K562 (cell line): ENCODE measurements around the gene YPEL4. TPM values are rescaled to one million over a fixed set of nuclear protein-coding genes. Genes with fewer than 3 reads are reported as not detected.

Experiments
- ATAC-seq: fragments of 200-7000 bp; cut with Tn5 transposase; 3 replicates; pipeline ENCODE4 v1.9.1; 2020; ENCODE audit warnings: moderate library complexity
- BruUV-seq: library from RNA; stranded (reverse); fragments of 400-500 nt; replicated peaks from 2 replicates; lab custom pipeline; 2021; lab: Mats Ljungman, UMichigan
- CTCF ChIA-PET: fragments of 300-600 bp; formaldehyde crosslinking; extraction: SDS; loops from one replicate; lab custom pipeline; 2021; ENCODE audit warnings: low intra/inter-chr PET ratio; lab: Yijun Ruan, JAX
- POLR2A ChIA-PET: fragments of 300-600, 350-650 bp; sonication (Branson Sonifier 250); formaldehyde crosslinking; extraction: SDS; loops from one replicate; lab custom pipeline; 2021; ENCODE audit warnings: antibody characterized with exemption, inconsistent platforms; lab: Yijun Ruan, JAX
- DNase-seq, 4 experiments: peaks; one replicate each; pipeline versions ENCODE4 v3.0.0 to v3.0.0-alpha.2; 2011 to 2018; ENCODE audit warnings: low spot score in 3 of 4, mixed read lengths in 3 of 4; ENCODE audit errors: extremely low read depth in 1 of 4
- FAIRE-seq: peaks from 2 replicates; lab custom pipeline; 2011; peaks lifted over from hg19 to GRCh38; lab: Jason Lieb, UNC
- H2AFZ ChIP-seq: 2 replicates; pipeline ENCODE4 v1.6.0; 2011; ENCODE audit warnings: low read depth, low read length, control low read depth, inconsistent platforms
- H3K27ac ChIP-seq: fragments of 200-600 bp; 3 replicates; pipeline ENCODE4 v1.8.0; 2011; ENCODE audit warnings: low read depth, mild to moderate bottlenecking, control low read depth, inconsistent platforms, low read length, moderate library complexity, mixed read lengths; ENCODE audit errors: extremely low read depth
- H3K27me3 ChIP-seq, 2 experiments: fragments of 300-600 bp in 1 of 2; 2 replicates in 1 of 2; 3 replicates in 1 of 2; pipeline versions ENCODE4 v1.6.0 to v1.8.0; 2011; ENCODE audit warnings: inconsistent platforms in 2 of 2, low read length in 2 of 2, mild to moderate bottlenecking in 1 of 2, mixed read lengths in 1 of 2, moderate library complexity in 1 of 2; ENCODE audit not compliant: control insufficient read depth in 2 of 2, insufficient read depth in 2 of 2
- H3K36me3 ChIP-seq: fragments of 300-600 bp; 3 replicates; pipeline ENCODE4 v1.8.0; 2011; ENCODE audit warnings: mild to moderate bottlenecking, low read length, inconsistent platforms; ENCODE audit not compliant: control insufficient read depth, insufficient read depth
- H3K4me1 ChIP-seq, 2 experiments: fragments of 200-600 bp in 1 of 2; replicated peaks in 1 of 2; 2 replicates in 1 of 2; 3 replicates in 1 of 2; pipeline versions ENCODE4 v1.5.1 to v1.8.0; 2011; ENCODE audit warnings: inconsistent platforms in 2 of 2, low read length in 2 of 2, mild to moderate bottlenecking in 1 of 2, mixed read lengths in 1 of 2, moderate library complexity in 1 of 2; ENCODE audit not compliant: control insufficient read depth in 2 of 2, insufficient read depth in 2 of 2
- H3K4me2 ChIP-seq: 2 replicates; pipeline ENCODE4 v1.6.1; 2011; ENCODE audit warnings: low read length, control low read depth, inconsistent platforms, mixed read lengths; ENCODE audit not compliant: insufficient read depth
- H3K4me3 ChIP-seq: fragments of 200-600 bp; sonication (generic), shearing (Covaris generic); 2 replicates; pipeline ENCODE4 v1.5.1; 2016; ENCODE audit warnings: control low read depth, inconsistent platforms
- H3K79me2 ChIP-seq: fragments of 200-600 bp; 3 replicates; pipeline ENCODE4 v1.8.0; 2011; ENCODE audit warnings: low read length, inconsistent platforms; ENCODE audit not compliant: control insufficient read depth, insufficient read depth
- H3K9ac ChIP-seq, 2 experiments: 2 replicates each; pipeline versions ENCODE4 v1.6.0 to v1.6.1; 2011; ENCODE audit warnings: low read depth in 2 of 2, low read length in 2 of 2, control low read depth in 1 of 2, inconsistent platforms in 1 of 2, mild to moderate bottlenecking in 1 of 2, mixed read lengths in 1 of 2; ENCODE audit not compliant: insufficient read depth in 1 of 2
- H3K9me1 ChIP-seq: one replicate; pipeline ENCODE4 v1.6.0; 2011; ENCODE audit warnings: inconsistent platforms, mild to moderate bottlenecking, low read length, moderate library complexity; ENCODE audit not compliant: control insufficient read depth, insufficient read depth
- H3K9me3 ChIP-seq: replicated peaks from 2 replicates; pipeline ENCODE4 v1.5.1; 2011; ENCODE audit warnings: low read depth, low read length, inconsistent platforms; ENCODE audit not compliant: control insufficient read depth, insufficient read depth
- H4K20me1 ChIP-seq: replicated peaks from 2 replicates; pipeline ENCODE4 v1.6.1; 2011; ENCODE audit warnings: low read length, inconsistent platforms, mixed read lengths; ENCODE audit not compliant: control insufficient read depth, insufficient read depth
- CREBBP ChIP-seq: IDR thresholded peaks from one replicate; pipeline ENCODE4 v1.6.1; 2012; ENCODE audit warnings: low read depth, mild to moderate bottlenecking, control low read depth, inconsistent platforms, low read length
- EP300 ChIP-seq: IDR thresholded peaks from 2 replicates; pipeline ENCODE4 v1.6.1; 2012; ENCODE audit warnings: low read length, improper control_type of control experiment
- MNT ChIP-seq, 2 experiments: fragments of 450-650 bp; conservative IDR thresholded peaks; 2 replicates each; pipeline ENCODE4 v1.6.1; 2017; ENCODE audit warnings: mild to moderate bottlenecking in 2 of 2, moderate library complexity in 2 of 2
- MYNN ChIP-seq, 2 experiments: sonication (generic); formaldehyde crosslinking in 1 of 2; IDR thresholded peaks; 2 replicates each; pipeline versions ENCODE4 v1.5.0 to v1.6.1; 2016 to 2020; ENCODE audit warnings: antibody characterized with exemption in 1 of 2, missing genetic modification reagents in 1 of 2
- NFE2 ChIP-seq: IDR thresholded peaks from 2 replicates; pipeline ENCODE4 v1.6.1; 2014; ENCODE audit warnings: antibody characterized with exemption, low read depth
- NFIC ChIP-seq: fragments of 450-650 bp; IDR thresholded peaks from 2 replicates; pipeline ENCODE4 v1.6.1; 2017; ENCODE audit warnings: mild to moderate bottlenecking, inconsistent platforms
- NR3C1 ChIP-seq: sonication (generic); formaldehyde crosslinking; IDR thresholded peaks from 2 replicates; pipeline ENCODE4 v1.8.1; 2022; ENCODE audit warnings: missing genetic modification reagents
- PHB ChIP-seq: fragments of 250-450 bp; sonication (Bioruptor Pico); IDR thresholded peaks from 2 replicates; pipeline ENCODE4 v1.5.0; 2021
- STAT5A ChIP-seq: IDR thresholded peaks from 2 replicates; pipeline ENCODE4 v1.6.1; 2012; ENCODE audit warnings: low read length, inconsistent platforms, borderline replicate concordance
- TAF1 ChIP-seq: IDR thresholded peaks from 2 replicates; pipeline ENCODE4 v1.6.1; 2011; ENCODE audit warnings: mild to moderate bottlenecking, low read length, moderate library complexity; ENCODE audit not compliant: insufficient read depth, control insufficient read depth, severe bottlenecking; ENCODE audit errors: extremely low read depth
- ZBTB33 ChIP-seq: sonication (generic); formaldehyde crosslinking; IDR thresholded peaks from 2 replicates; pipeline ENCODE4 v1.8.1; 2023; ENCODE audit warnings: mild to moderate bottlenecking, missing genetic modification reagents
- WGBS: fragments of 100-300 bp; shearing (Covaris generic); methylation state at CpG from one replicate; pipeline ENCODE4 v1.1.6; 2016; ENCODE audit warnings: low coverage, mixed read lengths; ENCODE audit not compliant: insufficient coverage; ENCODE audit errors: missing lambda C conversion rate; 5-methylcytosine and 5-hydroxymethylcytosine counted together
- in situ Hi-C: fragments of 300-500 bp; cut with MboI; formaldehyde crosslinking; loops from 4 replicates; pipeline ENCODE4 v1.15.0; 2018; ENCODE audit warnings: inconsistent platforms, mixed read lengths
- intact Hi-C: fragments of 100-400 bp; cut with micrococcal nuclease; formaldehyde crosslinking; loops from 2 replicates; pipeline ENCODE4 v1.14.2; 2022
- polyA plus RNA-seq, 8 experiments: library from polyadenylated mRNA; depleted of rRNA in 4 of 8; stranded (reverse) in 5 of 8; unstranded in 3 of 8; fragments of >200 nt; fragmentation: Nextera tagmentation in 2 of 8; fragmentation: Illumina TruSeq in 1 of 8; extraction: Ambion mirVana in 2 of 8; extraction: Trizol in 1 of 8; gene quantifications; 2 replicates each; pipeline versions ENCODE4 v1.2.1 to v1.2.3, GENCODE V29; 2011 to 2014; ENCODE audit warnings: inconsistent platforms in 1 of 8, missing spikeins in 1 of 8
- total RNA-seq, 7 experiments: library from RNA; depleted of rRNA in 6 of 7; stranded (reverse); fragments of >200 nt in 6 of 7; fragmentation: Illumina TruSeq in 2 of 7; extraction: Trizol in 2 of 7; gene quantifications; 2 replicates each; pipeline versions ENCODE4 v1.2.1 to v1.2.3, GENCODE V29; 2011 to 2021; ENCODE audit warnings: low replicate concordance in 1 of 7
- TF ChIP-seq, protein P1 (sequence below): fragments of 450-650 bp; IDR thresholded peaks from 2 replicates; pipeline ENCODE4 v1.6.1; 2016; ENCODE audit warnings: borderline replicate concordance
- TF ChIP-seq, protein P2 (sequence below): fragments of 450-650 bp; formaldehyde crosslinking; IDR thresholded peaks from 2 replicates; pipeline ENCODE4 v1.4.0; 2020; ENCODE audit warnings: mild to moderate bottlenecking, moderate library complexity

The YPEL4 gene
- total and polyA plus RNA-seq, 9 of the 15 experiments (the other 6 are each of a cell fraction or from before 2014, with no cell fraction given), result 0.07 to 1.4 (median 0.40) TPM; not detected in 2

- BruUV-seq, result no TSS peak
- no peak for TF ChIP-seq TAF1
- no peak for TF ChIP-seq NFE2
- TF ChIP-seq ZBTB33 (CRISPR knock-in tag), result no peak
- TF ChIP-seq, protein P1, sequence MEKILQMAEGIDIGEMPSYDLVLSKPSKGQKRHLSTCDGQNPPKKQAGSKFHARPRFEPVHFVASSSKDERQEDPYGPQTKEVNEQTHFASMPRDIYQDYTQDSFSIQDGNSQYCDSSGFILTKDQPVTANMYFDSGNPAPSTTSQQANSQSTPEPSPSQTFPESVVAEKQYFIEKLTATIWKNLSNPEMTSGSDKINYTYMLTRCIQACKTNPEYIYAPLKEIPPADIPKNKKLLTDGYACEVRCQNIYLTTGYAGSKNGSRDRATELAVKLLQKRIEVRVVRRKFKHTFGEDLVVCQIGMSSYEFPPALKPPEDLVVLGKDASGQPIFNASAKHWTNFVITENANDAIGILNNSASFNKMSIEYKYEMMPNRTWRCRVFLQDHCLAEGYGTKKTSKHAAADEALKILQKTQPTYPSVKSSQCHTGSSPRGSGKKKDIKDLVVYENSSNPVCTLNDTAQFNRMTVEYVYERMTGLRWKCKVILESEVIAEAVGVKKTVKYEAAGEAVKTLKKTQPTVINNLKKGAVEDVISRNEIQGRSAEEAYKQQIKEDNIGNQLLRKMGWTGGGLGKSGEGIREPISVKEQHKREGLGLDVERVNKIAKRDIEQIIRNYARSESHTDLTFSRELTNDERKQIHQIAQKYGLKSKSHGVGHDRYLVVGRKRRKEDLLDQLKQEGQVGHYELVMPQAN, result no peak
- TF ChIP-seq, protein P2, sequence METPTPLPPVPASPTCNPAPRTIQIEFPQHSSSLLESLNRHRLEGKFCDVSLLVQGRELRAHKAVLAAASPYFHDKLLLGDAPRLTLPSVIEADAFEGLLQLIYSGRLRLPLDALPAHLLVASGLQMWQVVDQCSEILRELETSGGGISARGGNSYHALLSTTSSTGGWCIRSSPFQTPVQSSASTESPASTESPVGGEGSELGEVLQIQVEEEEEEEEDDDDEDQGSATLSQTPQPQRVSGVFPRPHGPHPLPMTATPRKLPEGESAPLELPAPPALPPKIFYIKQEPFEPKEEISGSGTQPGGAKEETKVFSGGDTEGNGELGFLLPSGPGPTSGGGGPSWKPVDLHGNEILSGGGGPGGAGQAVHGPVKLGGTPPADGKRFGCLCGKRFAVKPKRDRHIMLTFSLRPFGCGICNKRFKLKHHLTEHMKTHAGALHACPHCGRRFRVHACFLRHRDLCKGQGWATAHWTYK (CRISPR knock-in tag), result no peak
- no peak for TF ChIP-seq STAT5A
- TF ChIP-seq MNT (conservative IDR thresholded peaks at IDR 0.05), result no peak
- no peak for TF ChIP-seq EP300
- TF ChIP-seq NFIC, result no peak
- TF ChIP-seq CREBBP, result no peak
- no peak for TF ChIP-seq NR3C1
- no peak for TF ChIP-seq MYNN (IDR thresholded peaks at IDR 0.05)
- TF ChIP-seq MYNN (CRISPR knock-in tag; IDR thresholded peaks at IDR 0.05), result no peak
- no peak for TF ChIP-seq PHB
- Histone ChIP-seq H3K4me2 (no peak overlapping the region), H3K36me3 (no peaks in the 10 kb centered on the region), H3K27me3 (peaks cover 44 to 46% of the 10 kb centered on the region in 2 experiments), H2AFZ (no peak overlapping the region), H3K4me3 (no peak overlapping the region), H4K20me1 (no peaks in the 10 kb centered on the region), H3K27ac (no peak overlapping the region), H3K79me2 (no peaks in the 10 kb centered on the region), H3K4me1 (no peaks in the 10 kb centered on the region), H3K9me1 (no peaks in the 10 kb centered on the region), H3K9ac (no peak overlapping the region), H3K9me3 (no peaks in the 10 kb centered on the region)
- intact Hi-C loops, result no loop called here
- no peak for FAIRE-seq
- in situ Hi-C loops, result no loop called here
- POLR2A ChIA-PET, result interaction anchor here (0.7 to 1.0 kb wide), 2 partner anchors 44 to 395 kb away, joined by 3 to 5 read pairs; no protein-coding TSS in a partner anchor
- 0% methylated on average over 4 of the region's 4 CpGs for WGBS
- no peak for DNase-seq
- no peak for ATAC-seq
- CTCF ChIA-PET, result no interaction called here
These were observed 39.5 kb downstream of the YPEL4 start for GRCh38 chr11:57610170-57610569.
